IMR-90 (cell line): ENCODE measurements around the gene SNRK. TPM values are rescaled to one million over a fixed set of nuclear protein-coding genes. Genes with fewer than 3 reads are reported as not detected.
A peak's percentile ranks its signal among the peaks of the same experiment; 100 is the strongest.

Experiments used
- ATAC-seq: fragments of 200-7000 bp; cut with Tn5 transposase; 2 replicates; pipeline ENCODE4 v1.9.1; 2020; ENCODE audit warnings: low read depth, mild to moderate bottlenecking, moderate library complexity
- BruUV-seq: library from RNA; stranded (reverse); fragments of 400-500 nt; replicated peaks from 2 replicates; lab custom pipeline; 2021; lab: Mats Ljungman, UMichigan
- CTCF ChIA-PET: fragments of 300-600 bp; formaldehyde crosslinking; extraction: SDS; loops from one replicate; lab custom pipeline; 2021; ENCODE audit warnings: antibody characterized with exemption; lab: Yijun Ruan, JAX
- POLR2A ChIA-PET: fragments of 300-600 bp; sonication (Branson Sonifier 250); formaldehyde crosslinking; loops from one replicate; lab custom pipeline; 2022; ENCODE audit warnings: antibody characterized with exemption; ENCODE audit not compliant: unreplicated experiment; lab: Charles Lee
- DNase-seq: peaks from one replicate; pipeline ENCODE4 v3.0.0; 2013
- H2AFZ ChIP-seq: replicated peaks from 2 replicates; pipeline ENCODE3; 2013; ENCODE audit warnings: low read length, mild to moderate bottlenecking; ENCODE audit not compliant: poor library complexity
- H2AK5ac ChIP-seq: 2 replicates; pipeline ENCODE4 v1.6.1; 2013; ENCODE audit warnings: low read depth, low read length, inconsistent platforms
- H2AK9ac ChIP-seq: replicated peaks from 2 replicates; pipeline ENCODE3; 2013; ENCODE audit warnings: mild to moderate bottlenecking, low read depth, low read length, moderate library complexity; ENCODE audit not compliant: poor library complexity
- H2BK120ac ChIP-seq: 2 replicates; pipeline ENCODE4 v1.6.1; 2013; ENCODE audit warnings: low read depth, low read length, inconsistent platforms
- H2BK15ac ChIP-seq: 3 replicates; pipeline ENCODE4 v1.6.1; 2013; ENCODE audit warnings: low read depth, low read length, inconsistent platforms
- H2BK20ac ChIP-seq: 2 replicates; pipeline ENCODE4 v1.6.1; 2013; ENCODE audit warnings: low read depth, mild to moderate bottlenecking, inconsistent platforms, low read length, moderate library complexity
- H2BK5ac ChIP-seq: 2 replicates; pipeline ENCODE4 v1.6.1; 2013; ENCODE audit warnings: mild to moderate bottlenecking, low read depth, low read length, inconsistent platforms; ENCODE audit not compliant: poor library complexity, severe bottlenecking
- H3K14ac ChIP-seq: replicated peaks from 2 replicates; pipeline ENCODE4 v1.6.1; 2013; ENCODE audit warnings: low read depth, low read length, inconsistent platforms
- H3K18ac ChIP-seq: 2 replicates; pipeline ENCODE4 v1.6.1; 2013; ENCODE audit warnings: low read depth, low read length, control low read depth
- H3K23ac ChIP-seq: 2 replicates; pipeline ENCODE4 v1.6.1; 2013; ENCODE audit warnings: low read depth, low read length, inconsistent platforms
- H3K27ac ChIP-seq: 2 replicates; pipeline ENCODE4 v1.5.1; 2013; ENCODE audit warnings: mild to moderate bottlenecking, control low read depth, low read length; ENCODE audit not compliant: insufficient read depth
- H3K27me3 ChIP-seq: 2 replicates; pipeline ENCODE4 v1.6.1; 2013; ENCODE audit warnings: low read length; ENCODE audit not compliant: control insufficient read depth, insufficient read depth
- H3K36me3 ChIP-seq: 2 replicates; pipeline ENCODE4 v1.6.1; 2013; ENCODE audit warnings: low read length, mixed read lengths; ENCODE audit not compliant: control insufficient read depth, insufficient read depth
- H3K4ac ChIP-seq: 2 replicates; pipeline ENCODE4 v1.6.1; 2013; ENCODE audit warnings: low read depth, low read length, inconsistent platforms
- H3K4me1 ChIP-seq: 2 replicates; pipeline ENCODE4 v1.6.1; 2013; ENCODE audit warnings: low read length, mixed read lengths; ENCODE audit not compliant: control insufficient read depth, insufficient read depth
- H3K4me2 ChIP-seq: 2 replicates; pipeline ENCODE4 v1.6.1; 2013; ENCODE audit warnings: low read depth, mild to moderate bottlenecking, control low read depth, low read length, moderate library complexity
- H3K4me3 ChIP-seq: 2 replicates; pipeline ENCODE4 v1.5.1; 2013; ENCODE audit warnings: low read depth, mild to moderate bottlenecking, control low read depth, low read length, moderate library complexity; ENCODE audit not compliant: insufficient read depth
- H3K56ac ChIP-seq: 2 replicates; pipeline ENCODE4 v1.6.1; 2013; ENCODE audit warnings: low read length, inconsistent platforms; ENCODE audit not compliant: insufficient read depth; ENCODE audit errors: extremely low read depth
- H3K79me1 ChIP-seq, 2 experiments: 2 replicates each; pipeline ENCODE4 v1.6.1; 2013; ENCODE audit warnings: low read length in 2 of 2, inconsistent platforms in 1 of 2, low read depth in 1 of 2
- H3K9ac ChIP-seq: 2 replicates; pipeline ENCODE4 v1.6.1; 2013; ENCODE audit warnings: low read depth, low read length, control low read depth
- H3K9me1 ChIP-seq: 2 replicates; pipeline ENCODE4 v1.6.1; 2013; ENCODE audit warnings: low read length, inconsistent platforms; ENCODE audit not compliant: insufficient read depth
- H3K9me3 ChIP-seq: 2 replicates; pipeline ENCODE4 v1.6.1; 2013; ENCODE audit warnings: low read length; ENCODE audit not compliant: control insufficient read depth, insufficient read depth
- H4K20me1 ChIP-seq: 2 replicates; pipeline ENCODE4 v1.6.1; 2013; ENCODE audit warnings: low read length, inconsistent platforms; ENCODE audit not compliant: insufficient read depth
- H4K5ac ChIP-seq: 2 replicates; pipeline ENCODE4 v1.6.1; 2013; ENCODE audit warnings: mild to moderate bottlenecking, low read depth, low read length, control low read depth
- H4K8ac ChIP-seq, 2 experiments: 2 replicates each; pipeline ENCODE4 v1.6.1; 2013; ENCODE audit warnings: low read depth in 2 of 2, low read length in 2 of 2, control low read depth in 1 of 2, inconsistent platforms in 1 of 2
- H4K91ac ChIP-seq: 2 replicates; pipeline ENCODE4 v1.6.1; 2013; ENCODE audit warnings: low read depth, low read length, inconsistent platforms; ENCODE audit not compliant: insufficient read depth
- BHLHE40 ChIP-seq: fragments of 150-350 bp; IDR thresholded peaks from 2 replicates; pipeline ENCODE4 v1.6.1; 2016; ENCODE audit warnings: mild to moderate bottlenecking, low read depth, low read length
- CEBPB ChIP-seq: IDR thresholded peaks from 2 replicates; pipeline ENCODE4 v1.6.1; 2012; ENCODE audit warnings: low read depth, low read length, improper control_type of control experiment
- CHD1 ChIP-seq: IDR thresholded peaks from 2 replicates; pipeline ENCODE4 v1.6.1; 2012; ENCODE audit warnings: low read depth, low read length, improper control_type of control experiment
- CTCF ChIP-seq: conservative IDR thresholded peaks from 2 replicates; pipeline ENCODE4 v1.5.1; 2012; ENCODE audit warnings: mild to moderate bottlenecking, low read depth, low read length, improper control_type of control experiment
- FOS ChIP-seq: fragments of 150-350 bp; IDR thresholded peaks from 2 replicates; pipeline ENCODE4 v1.6.1; 2016; ENCODE audit warnings: low read depth, low read length
- MAFK ChIP-seq: IDR thresholded peaks from 2 replicates; pipeline ENCODE4 v1.6.1; 2012; ENCODE audit warnings: low read depth, low read length, improper control_type of control experiment
- MXI1 ChIP-seq: IDR thresholded peaks from 2 replicates; pipeline ENCODE4 v1.6.1; 2012; ENCODE audit warnings: low read depth, mild to moderate bottlenecking, low read length, moderate library complexity, borderline replicate concordance
- NFE2L2 ChIP-seq: fragments of 150-350 bp; IDR thresholded peaks from 2 replicates; pipeline ENCODE4 v1.6.1; 2016; ENCODE audit warnings: low read depth, mild to moderate bottlenecking, low read length
- POLR2A ChIP-seq: IDR thresholded peaks from 2 replicates; pipeline ENCODE4 v1.6.1; 2012; ENCODE audit warnings: mild to moderate bottlenecking, low read depth, low read length
- RAD21 ChIP-seq: IDR thresholded peaks from 2 replicates; pipeline ENCODE4 v1.6.1; 2012; ENCODE audit warnings: low read length, improper control_type of control experiment
- RCOR1 ChIP-seq: IDR thresholded peaks from 2 replicates; pipeline ENCODE4 v1.6.1; 2012; ENCODE audit warnings: mild to moderate bottlenecking, low read length, improper control_type of control experiment; ENCODE audit not compliant: insufficient replicate concordance
- SMC3 ChIP-seq: fragments of 150-350 bp; IDR thresholded peaks from 2 replicates; pipeline ENCODE4 v1.6.1; 2016; ENCODE audit warnings: low read depth, mild to moderate bottlenecking, antibody characterized with exemption, low read length, moderate library complexity
- USF2 ChIP-seq: fragments of 150-350 bp; IDR thresholded peaks from 2 replicates; pipeline ENCODE4 v1.6.1; 2017; ENCODE audit warnings: mild to moderate bottlenecking, antibody characterized with exemption, low read length, low read depth
- WGBS, 2 experiments: methylation state at CpG; one replicate each; pipeline versions ENCODE4 v1.1.5 to v1.1.7; 2013; ENCODE audit warnings: missing lambda C conversion rate in 2 of 2; ENCODE audit not compliant: insufficient read length in 1 of 2; ENCODE audit errors: extremely low coverage in 2 of 2; 5-methylcytosine and 5-hydroxymethylcytosine counted together
- dilution Hi-C: fragments of 300-500 bp; cut with HindIII; formaldehyde crosslinking; loops from one replicate; pipeline ENCODE4 v1.14.3; 2018; ENCODE audit warnings: low sequenced_read_pairs; ENCODE audit not compliant: unreplicated experiment
- in situ Hi-C: fragments of 300-500 bp; cut with MboI; formaldehyde crosslinking; loops from 3 replicates; pipeline ENCODE4 v1.14.3; 2019; ENCODE audit warnings: low sequenced_read_pairs, inconsistent platforms, mixed read lengths
- intact Hi-C: fragments of 100-400 bp; cut with micrococcal nuclease; formaldehyde crosslinking; loops from 2 replicates; pipeline ENCODE4 v1.10.0; 2022
- polyA plus RNA-seq, 3 experiments: library from polyadenylated mRNA; depleted of rRNA; stranded (reverse); fragments of >200 nt; gene quantifications; 2 replicates each; pipeline ENCODE4 v1.2.3, GENCODE V29; 2012; ENCODE audit warnings: low replicate concordance in 1 of 3
- total RNA-seq: library from RNA; depleted of rRNA; stranded (reverse); fragments of >200 nt; gene quantifications from 2 replicates; pipeline ENCODE4 v1.2.3, GENCODE V29; 2012
- TF ChIP-seq, protein P1 (sequence below): fragments of 150-350 bp; IDR thresholded peaks from 2 replicates; pipeline ENCODE4 v1.6.1; 2016; ENCODE audit warnings: low read depth, mild to moderate bottlenecking, low read length, moderate library complexity, borderline replicate concordance

SNRK gene
- total and polyA plus RNA-seq, 2 of the 4 experiments (the other 2 are of a cell fraction), result 4.7 to 23.1 TPM

- Histone ChIP-seq H3K4me1 (peaks cover 14% of the 10 kb centered on the region), H3K4me3 (peak overlapping the region; percentile 99), H3K36me3 (peaks cover 6% of the 10 kb centered on the region; the same call in 1 of the 2 replicates), H3K56ac (peak overlapping the region; percentile 84), H3K4ac (peak overlapping the region; percentile 78; the same call in 1 of the 2 replicates), H3K23ac (peak overlapping the region; percentile 98), H2BK120ac (no peak overlapping the region), H4K5ac (peak overlapping the region; percentile 26; the same call in 1 of the 2 replicates), H2AK9ac (peak overlapping the region; percentile 39), H3K9ac (peak overlapping the region; percentile 76), H4K91ac (no peak overlapping the region), H2BK15ac (0 out of 3 replicates have a peak overlapping the region, but pooled peaks have one; percentile 0), H3K27ac (peak overlapping the region; percentile 51; the same call in 1 of the 2 replicates), H3K27me3 (peaks cover 8% of the 10 kb centered on the region), H4K20me1 (peaks cover 40% of the 10 kb centered on the region), H3K79me1 (peaks cover 27 to 43% of the 10 kb centered on the region in 2 experiments; a peak in 3 of 4 replicates), H3K18ac (peak overlapping the region; percentile 51; the same call in 1 of the 2 replicates), H3K9me1 (peaks cover 21% of the 10 kb centered on the region), H3K4me2 (peak overlapping the region; percentile 99), H2AK5ac (no peak overlapping the region), H3K14ac (peak overlapping the region; percentile 96), H2AFZ (no peak overlapping the region), H4K8ac (peak overlapping the region in 1 of 2 experiments; percentile 62; a peak in 1 of 4 replicates), H2BK5ac (peak overlapping the region; percentile 71), H3K9me3 (no peaks in the 10 kb centered on the region), H2BK20ac (no peak overlapping the region)
- dilution Hi-C loops, result no loop called here
- in situ Hi-C loops, result no loop called here
- no peak for ATAC-seq
- CTCF ChIA-PET, result no interaction called here
- intact Hi-C loops, result loop anchor here (2.0 to 10.0 kb wide), 2 partner anchors 123 to 215 kb away; no protein-coding TSS in a partner anchor
- WGBS, 2 experiments, result no CpG with 5 or more reads among the region's 3 CpGs
- BruUV-seq, result TSS peak; percentile 33
- POLR2A ChIA-PET, result no interaction called here
- peak; percentile 5 for DNase-seq
- TF ChIP-seq RAD21, result no peak
- TF ChIP-seq CTCF, result no peak
- no peak for TF ChIP-seq BHLHE40
- no peak for TF ChIP-seq FOS
- TF ChIP-seq CEBPB, result no peak
- no peak for TF ChIP-seq MAFK
- no peak for TF ChIP-seq SMC3
- TF ChIP-seq, protein P1, sequence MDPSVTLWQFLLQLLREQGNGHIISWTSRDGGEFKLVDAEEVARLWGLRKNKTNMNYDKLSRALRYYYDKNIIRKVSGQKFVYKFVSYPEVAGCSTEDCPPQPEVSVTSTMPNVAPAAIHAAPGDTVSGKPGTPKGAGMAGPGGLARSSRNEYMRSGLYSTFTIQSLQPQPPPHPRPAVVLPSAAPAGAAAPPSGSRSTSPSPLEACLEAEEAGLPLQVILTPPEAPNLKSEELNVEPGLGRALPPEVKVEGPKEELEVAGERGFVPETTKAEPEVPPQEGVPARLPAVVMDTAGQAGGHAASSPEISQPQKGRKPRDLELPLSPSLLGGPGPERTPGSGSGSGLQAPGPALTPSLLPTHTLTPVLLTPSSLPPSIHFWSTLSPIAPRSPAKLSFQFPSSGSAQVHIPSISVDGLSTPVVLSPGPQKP, result no peak
- TF ChIP-seq MXI1, result no peak
- TF ChIP-seq USF2, result no peak
- no peak for TF ChIP-seq CHD1
- TF ChIP-seq RCOR1, result no peak
- TF ChIP-seq POLR2A, result no peak
- no peak for TF ChIP-seq NFE2L2
Observed at GRCh38 chr3:43287500-43287873, 1.1 kb downstream of the SNRK start.
